Thoracic aorta (tissue), 2 donors: ENCODE data around the gene RASSF3. TPM values are rescaled to one million over a fixed set of nuclear protein-coding genes. Genes with fewer than 3 reads are reported as not detected.
A peak's percentile ranks its signal among the peaks of the same experiment; 100 is the strongest.

Experiments used
- ATAC-seq: fragments of 150-250 bp; one replicate; pipeline ENCODE4 v1.8.0; 2017; ENCODE audit warnings: low read depth; ENCODE audit not compliant: insufficient number of reproducible peaks, low FRiP score
- DNase-seq: peaks from one replicate; pipeline ENCODE4 v3.0.0-alpha.2; 2020; ENCODE audit warnings: low spot score
- H3K27ac ChIP-seq, 2 donors: fragments of 200-600 bp; sonication (generic); 1 replicate in 1 of 2; 2 replicates in 1 of 2; pipeline ENCODE4 v1.5.1; 2016; ENCODE audit warnings: mild to moderate bottlenecking in 2 of 2, moderate library complexity in 2 of 2
- H3K27me3 ChIP-seq: fragments of 200-600 bp; sonication (generic); replicated peaks from 2 replicates; pipeline ENCODE4 v1.6.0; 2016; ENCODE audit warnings: mild to moderate bottlenecking; ENCODE audit not compliant: insufficient read depth
- H3K36me3 ChIP-seq: fragments of 200-600 bp; sonication (generic); one replicate; pipeline ENCODE4 v1.5.1; 2016
- H3K4me1 ChIP-seq, 2 donors: fragments of 200-600 bp; sonication (generic); 1 replicate in 1 of 2; 2 replicates in 1 of 2; pipeline versions ENCODE4 v1.5.1 to v1.6.0; 2016; ENCODE audit warnings: low read depth in 2 of 2, mild to moderate bottlenecking in 1 of 2; ENCODE audit not compliant: control insufficient read depth in 1 of 2
- H3K4me3 ChIP-seq: fragments of 200-600 bp; sonication (generic); 2 replicates; pipeline ENCODE4 v1.5.1; 2016; ENCODE audit warnings: mild to moderate bottlenecking
- H3K9me3 ChIP-seq: fragments of 200-600 bp; sonication (generic); 2 replicates; pipeline ENCODE4 v1.5.1; 2016
- CTCF ChIP-seq: fragments of 200-600 bp; sonication (generic); IDR thresholded peaks from one replicate; pipeline ENCODE4 v1.5.1; 2019; ENCODE audit warnings: antibody characterized with exemption
- total RNA-seq, 2 donors: library from RNA; depleted of rRNA; stranded (reverse); fragments of >200 nt; gene quantifications; one replicate each; pipeline versions ENCODE4 v1.1.0 to v1.2.3, GENCODE V29; 2016

RASSF3 gene
- total RNA-seq = 100 to 1,000 TPM; 126 to 149 TPM

- Histone ChIP-seq H3K27ac (peak within 1 kb of the TSS; percentile 80 to 95), H3K36me3 (peaks cover 4% of the 10 kb centered on the region), H3K4me1 (peaks cover 11 to 28% of the 10 kb centered on the region in 2 donors), H3K27me3 (no peaks in the 10 kb centered on the region), H3K4me3 (peak within 1 kb of the TSS; percentile 74), H3K9me3 (no peaks in the 10 kb centered on the region)
- DNase-seq (no peak), ATAC-seq (peak; percentile 55)
- no peak for TF ChIP-seq CTCF
Observed at GRCh38 chr12:64610079-64610659, at the start of gene RASSF3. TSS of gene RASSF3 (plus strand) at chr12:64610495. CDS start at chr12:64610633, 138 bp downstream.

- no peaks in the 10 kb centered on the region for H3K36me3 ChIP-seq
- no peaks in the 10 kb centered on the region for H3K9me3 ChIP-seq
- H3K27ac ChIP-seq = no peak overlapping the region
- ATAC-seq (no peak), DNase-seq (no peak)
- no peaks in the 10 kb centered on the region for H3K27me3 ChIP-seq
- no peak overlapping the region for H3K4me3 ChIP-seq
- peaks cover 0 to 5% of the 10 kb centered on the region in 2 donors for H3K4me1 ChIP-seq
- TF ChIP-seq CTCF = no peak
Observed at GRCh38 chr12:64561302-64562136, 48.8 kb upstream of the RASSF3 start.

GRCh38 chr12:64566122-64566521 is 44.2 kb upstream of the RASSF3 start:
- DNase-seq = no peak
- Histone ChIP-seq H3K27me3 (no peaks in the 10 kb centered on the region), H3K4me1 (peaks cover 0 to 3% of the 10 kb centered on the region in 2 donors), H3K4me3 (no peak overlapping the region), H3K27ac (no peak overlapping the region), H3K36me3 (no peaks in the 10 kb centered on the region), H3K9me3 (no peaks in the 10 kb centered on the region)
- no peak for TF ChIP-seq CTCF
- ATAC-seq = no peak

- Histone ChIP-seq H3K4me1 (no peaks in the 10 kb centered on the region), H3K27me3 (no peaks in the 10 kb centered on the region), H3K9me3 (no peaks in the 10 kb centered on the region), H3K4me3 (no peak overlapping the region), H3K36me3 (no peaks in the 10 kb centered on the region), H3K27ac (no peak overlapping the region)
- TF ChIP-seq CTCF = no peak
- ATAC-seq (no peak), DNase-seq (no peak)
Observed at GRCh38 chr12:64566831-64567517, 43.3 kb upstream of the RASSF3 start.

- Histone ChIP-seq H3K4me3 (no peak overlapping the region), H3K9me3 (no peaks in the 10 kb centered on the region), H3K4me1 (no peaks in the 10 kb centered on the region), H3K27ac (no peak overlapping the region), H3K36me3 (no peaks in the 10 kb centered on the region), H3K27me3 (no peaks in the 10 kb centered on the region)
- ATAC-seq = no peak
- TF ChIP-seq CTCF = no peak
- no peak for DNase-seq
Observed at GRCh38 chr12:64567570-64567969, 42.7 kb upstream of the RASSF3 start.
